ENCODE results near the gene TSSK2. TPM values are rescaled to one million over a fixed set of nuclear protein-coding genes. Genes with fewer than 3 reads are reported as not detected.
A peak's percentile ranks its signal among the peaks of the same experiment; 100 is the strongest.

Gene TSSK2
- total and polyA plus RNA-seq, 2 of the 8 experiments (the other 6 are each of a cell fraction or from before 2014, with no cell fraction given), result not detected

DNA sequence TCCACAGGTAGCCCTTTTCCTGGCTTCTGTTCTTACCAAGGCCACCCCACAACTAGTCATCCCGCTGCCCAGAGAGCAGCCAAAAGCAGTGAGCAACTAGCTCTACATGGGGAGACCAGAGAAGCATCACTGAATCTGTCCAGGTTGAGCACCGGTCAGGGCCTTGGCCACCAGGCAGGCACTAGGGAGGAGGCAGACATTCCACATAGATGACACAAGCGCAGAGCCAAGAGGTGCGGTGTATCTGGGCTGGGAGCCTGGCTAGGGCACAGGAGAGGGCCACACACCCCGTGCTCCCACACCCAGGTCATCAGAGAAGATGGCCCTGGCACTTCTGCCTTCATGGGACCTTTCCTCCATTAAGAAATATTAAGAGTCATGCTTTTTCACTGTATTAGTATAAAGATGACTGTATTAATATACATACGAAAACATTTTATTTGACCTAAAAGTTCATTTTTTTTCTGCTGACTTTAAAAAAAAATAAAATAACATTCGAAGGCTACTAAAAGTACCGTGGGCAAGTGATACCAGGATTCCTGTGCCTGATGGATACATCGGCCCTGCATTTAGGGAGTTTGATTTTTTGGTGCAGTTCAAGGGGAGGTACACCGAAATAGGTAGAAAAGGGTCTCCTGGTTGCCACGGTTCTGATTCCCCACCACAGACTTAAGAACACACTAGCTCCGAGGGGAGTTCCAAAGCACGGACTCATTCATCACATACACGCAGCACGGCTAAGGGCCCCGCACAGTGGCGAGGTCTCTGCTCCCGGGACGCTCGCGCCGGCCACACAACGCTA is 10.1 kb upstream of the TSSK2 start:
- FAIRE-seq, result no peak
- WGBS, 2 experiments (ENCODE audit: extremely low coverage in 1 of 2, insufficient coverage in 1 of 2, insufficient read length in 1 of 2, insufficient replicate concordance in 2 of 2, low coverage in 1 of 2, low lambda C conversion rate in 2 of 2, missing lambda C conversion rate in 1 of 2), result 31% methylated on average over 23 of the region's 23 CpGs; no CpG with 5 or more reads in 1 of the 2 experiments
- no peaks in the 10 kb centered on the region for H3K9me3 ChIP-seq (ENCODE audit: insufficient read depth in 2 of 2, low read depth in 1 of 2, low read length in 1 of 2)
- H3K27me3 ChIP-seq (replicated peaks in 1 of 4; ENCODE audit: control insufficient read depth in 3 of 4, extremely low read depth in 1 of 4, insufficient read depth in 3 of 4, low read length in 3 of 4), result no peaks in the 10 kb centered on the region
- H3K4me3 ChIP-seq (ENCODE audit: extremely low read depth in 1 of 4, insufficient read depth in 2 of 4, low read depth in 3 of 4, low read length in 4 of 4), result peak overlapping the region; percentile 85 to 98 (median 92)
- no peak overlapping the region for H2BK5ac ChIP-seq (ENCODE audit: low read depth, low read length)
- H3K56ac ChIP-seq (replicated peaks; ENCODE audit: insufficient read length, low read depth, low read length), result no peak overlapping the region
- ChIA-PET CTCF (ENCODE audit: partially characterized antibody) (interaction anchor here (0.9 to 2.4 kb wide), 7 partner anchors 8 to 25 kb away, joined by 3 to 8 read pairs (median 4); partner anchors contain the start of gene ESS2), POLR2A (ENCODE audit: partially characterized antibody) (interaction anchor here (1.3 to 3.6 kb wide), 4 partner anchors 10 to 53 kb away, joined by 3 to 21 read pairs (median 10); no protein-coding TSS in a partner anchor)
- H3K4me2 ChIP-seq (ENCODE audit: insufficient read depth in 1 of 2, low read depth in 2 of 2, low read length in 2 of 2), result peak overlapping the region; percentile 50 to 94
- H4K20me1 ChIP-seq (replicated peaks in 1 of 2; ENCODE audit: control insufficient read depth in 1 of 2, insufficient read depth in 2 of 2, low read length in 2 of 2), result peaks cover 22 to 42% of the 10 kb centered on the region in 2 experiments
- H4K91ac ChIP-seq (replicated peaks; ENCODE audit: insufficient read length, low read length), result no peak overlapping the region
- peaks cover 20 to 57% of the 10 kb centered on the region in 2 experiments for H3K79me2 ChIP-seq (ENCODE audit: control insufficient read depth in 1 of 2, insufficient read depth in 2 of 2, low read length in 2 of 2)
- no peak overlapping the region for H2BK20ac ChIP-seq (ENCODE audit: low read length)
- H3K9ac ChIP-seq (replicated peaks in 1 of 4; ENCODE audit: extremely low read depth in 1 of 4, low read depth in 3 of 4, low read length in 3 of 4), result peak overlapping the region in 3 of 4 experiments; percentile 91 to 96 (median 94); a peak in 5 of 7 replicates
- H2AK5ac ChIP-seq (ENCODE audit: low read depth, low read length), result no peak overlapping the region
- no peak overlapping the region for H3K23ac ChIP-seq (ENCODE audit: insufficient read length)
- no peak overlapping the region for H2BK120ac ChIP-seq (replicated peaks; ENCODE audit: low read depth, low read length)
- no peak overlapping the region for H4K5ac ChIP-seq (ENCODE audit: insufficient read length, low read depth, low read length)
- peaks cover 9% of the 10 kb centered on the region for H3K23me2 ChIP-seq (ENCODE audit: low read depth, low read length)
- no peaks in the 10 kb centered on the region; a peak in 2 of 8 replicates for H3K36me3 ChIP-seq (ENCODE audit: control insufficient read depth in 2 of 4, insufficient read depth in 4 of 4, low read length in 3 of 4)
- H2AFZ ChIP-seq (ENCODE audit: low read length), result no peak overlapping the region
- no peak overlapping the region for H2BK12ac ChIP-seq (ENCODE audit: low read depth, low read length)
- peaks cover 28% of the 10 kb centered on the region for H3K79me1 ChIP-seq (ENCODE audit: low read depth, low read length)
- H4K8ac ChIP-seq (ENCODE audit: extremely low read depth, insufficient read depth, low read length), result no peak overlapping the region; the same call in 1 of the 2 replicates
- TF ChIP-seq SAP30 (IDR thresholded peaks at IDR 0.05; ENCODE audit: insufficient read depth, insufficient replicate concordance, low read length) (no peak), YY1 (IDR thresholded peaks at IDR 0.05; ENCODE audit: low read depth, low read length) (no peak), FOSL1 (IDR thresholded peaks at IDR 0.05; ENCODE audit: insufficient read depth, low read depth, low read length) (no peak), HDAC6 (IDR thresholded peaks at IDR 0.05; ENCODE audit: low read depth, low read length) (no peak), MAX (IDR thresholded peaks at IDR 0.05) (no peak), SIX5 (IDR thresholded peaks at IDR 0.05; ENCODE audit: low read depth, low read length) (no peak)
- no peak overlapping the region for H2BK15ac ChIP-seq (ENCODE audit: low read length)
- H3K18ac ChIP-seq (ENCODE audit: extremely low read depth, low read length), result peak overlapping the region; percentile 17; the same call in 1 of the 2 replicates
- no peak overlapping the region for H3K4ac ChIP-seq (replicated peaks; ENCODE audit: insufficient read length, low read depth, low read length)
- no peak overlapping the region for H3K27ac ChIP-seq (ENCODE audit: low read depth, low read length)
- H3K14ac ChIP-seq (ENCODE audit: insufficient read length), result no peak overlapping the region
- no peak for DNase-seq (ENCODE audit: low read depth in 1 of 2, low spot score in 2 of 2)
- H3K4me1 ChIP-seq (replicated peaks in 1 of 4; ENCODE audit: control insufficient read depth in 3 of 4, insufficient read depth in 4 of 4, low read length in 3 of 4), result peaks cover 0 to 9% (median 6%) of the 10 kb centered on the region in 4 experiments; a peak in 5 of 7 replicates

Measured in H1 (cell line).